Nephron progenitor cell (in vitro differentiated cells): ENCODE data around the gene DRC7.

Source experiments
- DNase-seq: peaks from one replicate; pipeline ENCODE4 v3.0.0; 2021
- H3K27ac Mint-ChIP-seq: 2 replicates; pipeline ENCODE4 v1.8.0; 2021; ENCODE audit warnings: mild to moderate bottlenecking, moderate library complexity, mixed read lengths
- H3K27me3 Mint-ChIP-seq: 2 replicates; pipeline ENCODE4 v1.8.0; 2021; ENCODE audit warnings: mild to moderate bottlenecking, low read depth, mixed read lengths; ENCODE audit not compliant: poor library complexity
- H3K36me3 Mint-ChIP-seq: 2 replicates; pipeline ENCODE4 v1.8.0; 2021; ENCODE audit warnings: low read depth, mixed read lengths
- H3K4me1 Mint-ChIP-seq: 2 replicates; pipeline ENCODE4 v1.8.0; 2021; ENCODE audit warnings: mixed read lengths
- H3K4me3 Mint-ChIP-seq: 2 replicates; pipeline ENCODE4 v1.8.0; 2021; ENCODE audit warnings: mild to moderate bottlenecking, moderate library complexity, mixed read lengths
- H3K9me3 Mint-ChIP-seq: 2 replicates; pipeline ENCODE4 v1.8.0; 2021; ENCODE audit warnings: mild to moderate bottlenecking, moderate library complexity, mixed read lengths
- CTCF ChIP-seq: fragments of 200-600 bp; sonication (generic); IDR thresholded peaks from 2 replicates; pipeline ENCODE4 v1.5.0; 2021; ENCODE audit warnings: antibody characterized with exemption

DRC7 gene

GRCh38 chr16:57663436-57663835 lies 31.2 kb upstream of the DRC7 start:
- Mint-ChIP-seq H3K27me3 (peaks cover 2% of the 10 kb centered on the region), H3K9me3 (no peaks in the 10 kb centered on the region), H3K4me1 (peaks cover 21% of the 10 kb centered on the region), H3K4me3 (no peak overlapping the region), H3K36me3 (no peaks in the 10 kb centered on the region), H3K27ac (no peak overlapping the region)
- TF ChIP-seq CTCF = no peak
- DNase-seq = no peak

GRCh38 chr16:57663917-57664661 lies 30.5 kb upstream of the DRC7 start:
- peak overlapping the region; percentile 35 for H3K27ac Mint-ChIP-seq
- peaks cover 2% of the 10 kb centered on the region for H3K27me3 Mint-ChIP-seq
- peaks cover 28% of the 10 kb centered on the region for H3K4me1 Mint-ChIP-seq
- DNase-seq = no peak
- no peaks in the 10 kb centered on the region for H3K9me3 Mint-ChIP-seq
- no peak for TF ChIP-seq CTCF
- H3K4me3 Mint-ChIP-seq = no peak overlapping the region
- H3K36me3 Mint-ChIP-seq = no peaks in the 10 kb centered on the region

GRCh38 chr16:57664662-57665025 lies 30.0 kb upstream of the DRC7 start:
- H3K9me3 Mint-ChIP-seq = no peaks in the 10 kb centered on the region

DNA sequence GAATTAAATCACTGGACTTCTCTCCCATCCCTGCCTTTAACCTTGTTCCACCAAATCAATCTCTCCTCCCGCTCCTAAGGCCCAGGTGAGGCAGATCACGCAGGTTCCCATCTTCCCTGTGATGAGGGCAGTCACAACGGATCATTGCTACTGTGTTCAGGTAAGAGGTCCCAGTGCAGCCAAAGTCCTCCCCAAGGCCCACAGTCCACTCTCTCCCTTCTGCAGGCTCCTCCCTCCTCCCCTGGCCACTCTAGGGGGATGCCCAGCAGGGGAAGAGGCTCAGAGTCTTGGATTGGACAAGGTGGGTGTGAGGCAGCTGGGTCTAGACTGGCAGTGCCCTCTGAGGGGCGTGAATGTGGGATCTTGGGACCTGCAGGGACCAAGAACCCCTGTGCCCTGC lies 29.1 kb upstream of the DRC7 start:
- no peaks in the 10 kb centered on the region for H3K27me3 Mint-ChIP-seq
- H3K36me3 Mint-ChIP-seq = no peaks in the 10 kb centered on the region
- H3K9me3 Mint-ChIP-seq = no peaks in the 10 kb centered on the region
- no peak for TF ChIP-seq CTCF
- H3K4me1 Mint-ChIP-seq = peaks cover 34% of the 10 kb centered on the region
- no peak for DNase-seq
- no peak overlapping the region for H3K27ac Mint-ChIP-seq
- H3K4me3 Mint-ChIP-seq = no peak overlapping the region

More at GRCh38 chr16:57664662-57665025, 30.0 kb upstream of the DRC7 start:
- peaks cover 33% of the 10 kb centered on the region for H3K4me1 Mint-ChIP-seq
- TF ChIP-seq CTCF = no peak
- no peaks in the 10 kb centered on the region for H3K36me3 Mint-ChIP-seq
- DNase-seq = no peak
- H3K27ac Mint-ChIP-seq = peak overlapping the region; percentile 72
- peaks cover 2% of the 10 kb centered on the region for H3K27me3 Mint-ChIP-seq
- no peak overlapping the region for H3K4me3 Mint-ChIP-seq

DNA sequence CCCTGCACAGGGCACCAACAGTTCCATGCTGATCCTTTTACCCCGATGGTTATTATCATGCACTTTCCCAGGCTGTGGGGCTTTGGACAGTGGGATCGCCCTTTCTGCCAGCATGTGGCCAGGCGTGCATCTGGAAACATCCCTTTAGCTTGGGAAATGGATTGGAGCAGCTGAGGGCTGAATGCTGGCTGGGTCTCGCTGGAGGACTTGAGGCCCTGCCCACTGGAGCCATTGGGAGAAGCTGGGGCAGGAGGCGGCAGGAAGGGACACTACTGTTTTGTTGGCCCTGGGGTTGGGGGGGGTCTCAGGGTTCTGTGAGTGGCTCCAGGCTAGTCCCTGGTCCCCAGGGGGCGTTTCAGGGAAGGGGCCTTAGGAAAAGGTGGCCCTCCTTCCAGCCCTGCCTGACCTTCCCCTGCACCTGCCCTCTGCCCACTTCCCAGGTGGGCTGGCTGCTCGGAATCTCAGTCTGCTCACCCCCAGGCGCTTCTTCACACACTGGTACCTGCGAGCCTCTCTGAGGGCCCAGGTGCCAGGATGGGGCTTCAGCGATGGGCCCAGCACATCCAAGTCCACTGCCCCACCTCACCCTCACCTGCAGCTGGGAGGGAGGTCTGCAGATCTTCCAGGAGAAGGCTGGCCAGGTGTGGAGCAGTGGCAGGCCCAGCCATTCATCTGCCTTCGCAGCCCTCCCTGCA lies 28.1 kb upstream of the DRC7 start:
- H3K9me3 Mint-ChIP-seq = no peaks in the 10 kb centered on the region
- DNase-seq = no peak
- H3K36me3 Mint-ChIP-seq = no peaks in the 10 kb centered on the region
- no peaks in the 10 kb centered on the region for H3K27me3 Mint-ChIP-seq
- H3K27ac Mint-ChIP-seq = no peak overlapping the region
- H3K4me3 Mint-ChIP-seq = no peak overlapping the region
- peaks cover 42% of the 10 kb centered on the region for H3K4me1 Mint-ChIP-seq
- TF ChIP-seq CTCF = no peak
